WERI-Rb-1 (cell line): ENCODE results near the gene SEMA5A.
A peak's percentile ranks its signal among the peaks of the same experiment; 100 is the strongest.

ENCODE experiments used
- DNase-seq: peaks from one replicate; pipeline ENCODE4 v3.0.0-alpha.2; 2020
- H3K27ac ChIP-seq: fragments of 250-450 bp; sonication (Bioruptor Pico); 2 replicates; pipeline ENCODE4 v1.5.1; 2020; ENCODE audit warnings: mild to moderate bottlenecking, moderate library complexity
- H3K27me3 ChIP-seq: fragments of 250-450 bp; sonication (Bioruptor Pico); 2 replicates; pipeline ENCODE4 v1.5.1; 2021; ENCODE audit warnings: mild to moderate bottlenecking, low read depth, moderate library complexity; ENCODE audit not compliant: insufficient read depth, severe bottlenecking
- H3K36me3 ChIP-seq: fragments of 250-450 bp; sonication (Bioruptor Pico); 2 replicates; pipeline ENCODE4 v1.5.1; 2020; ENCODE audit warnings: mild to moderate bottlenecking, moderate library complexity
- H3K4me3 ChIP-seq: 2 replicates; pipeline ENCODE4 v1.5.1; 2011; ENCODE audit warnings: low read depth, mild to moderate bottlenecking, control low read depth, low read length
- H3K9me3 ChIP-seq: fragments of 250-450 bp; sonication (Bioruptor Pico); 2 replicates; pipeline ENCODE4 v1.5.1; 2021; ENCODE audit warnings: mild to moderate bottlenecking, moderate library complexity; ENCODE audit not compliant: severe bottlenecking
- CTCF ChIP-seq: IDR thresholded peaks from 2 replicates; pipeline ENCODE4 v1.5.1; 2011; ENCODE audit warnings: low read depth, mild to moderate bottlenecking, control low read depth, inconsistent platforms, low read length

Gene SEMA5A

GRCh38 chr5:9302218-9302617, 243.7 kb downstream of the SEMA5A start:
- no peak for DNase-seq
- no peaks in the 10 kb centered on the region for H3K36me3 ChIP-seq
- H3K4me3 ChIP-seq = no peak overlapping the region
- no peak overlapping the region for H3K27ac ChIP-seq
- H3K27me3 ChIP-seq = no peaks in the 10 kb centered on the region
- TF ChIP-seq CTCF = no peak
- H3K9me3 ChIP-seq = no peaks in the 10 kb centered on the region

GRCh38 chr5:9301200-9301599, 244.7 kb downstream of the SEMA5A start:
- H3K9me3 ChIP-seq = no peaks in the 10 kb centered on the region
- H3K27ac ChIP-seq = no peak overlapping the region
- no peak overlapping the region for H3K4me3 ChIP-seq
- no peak for DNase-seq
- TF ChIP-seq CTCF = no peak
- H3K36me3 ChIP-seq = no peaks in the 10 kb centered on the region
- H3K27me3 ChIP-seq = no peaks in the 10 kb centered on the region

- no peak for DNase-seq
- no peak for TF ChIP-seq CTCF
- Histone ChIP-seq H3K27me3 (no peaks in the 10 kb centered on the region), H3K36me3 (no peaks in the 10 kb centered on the region), H3K27ac (no peak overlapping the region), H3K4me3 (no peak overlapping the region), H3K9me3 (no peaks in the 10 kb centered on the region)
Observed at GRCh38 chr5:9297134-9297533, 248.7 kb downstream of the SEMA5A start.

GRCh38 chr5:9295466-9295801, 250.4 kb downstream of the SEMA5A start:
- peak; percentile 54 for DNase-seq
- Histone ChIP-seq H3K36me3 (no peaks in the 10 kb centered on the region), H3K4me3 (no peak overlapping the region), H3K9me3 (no peaks in the 10 kb centered on the region), H3K27ac (no peak overlapping the region), H3K27me3 (no peaks in the 10 kb centered on the region)
- no peak for TF ChIP-seq CTCF

GRCh38 chr5:9294793-9295465, 250.9 kb downstream of the SEMA5A start:
- no peak for DNase-seq
- H3K9me3 ChIP-seq = no peaks in the 10 kb centered on the region
- H3K27me3 ChIP-seq = no peaks in the 10 kb centered on the region
- no peaks in the 10 kb centered on the region for H3K36me3 ChIP-seq
- no peak overlapping the region for H3K4me3 ChIP-seq
- no peak overlapping the region for H3K27ac ChIP-seq
- TF ChIP-seq CTCF = no peak

- no peak for DNase-seq
- H3K4me3 ChIP-seq = no peak overlapping the region
- H3K27ac ChIP-seq = no peak overlapping the region
- no peak for TF ChIP-seq CTCF
- no peaks in the 10 kb centered on the region for H3K9me3 ChIP-seq
- H3K27me3 ChIP-seq = no peaks in the 10 kb centered on the region
- H3K36me3 ChIP-seq = no peaks in the 10 kb centered on the region
Observed at GRCh38 chr5:9288234-9288633, 257.6 kb downstream of the SEMA5A start.
